Measurements from ENCODE around the gene ISCU. TPM values are rescaled to one million over a fixed set of nuclear protein-coding genes. Genes with fewer than 3 reads are reported as not detected.
A peak's percentile ranks its signal among the peaks of the same experiment; 100 is the strongest.

The ISCU gene
- total and polyA plus RNA-seq, 2 donors (not counting 3 experiments of a cell fraction or from before 2014, with no cell fraction given), result 74.8 to 78.6 TPM

- no peaks in the 10 kb centered on the region for H3K36me3 ChIP-seq (ENCODE audit: control insufficient read depth in 2 of 2, extremely low read depth in 1 of 2, insufficient read depth in 2 of 2, low read length in 2 of 2)
- no peak overlapping the region for H3K9ac ChIP-seq (replicated peaks; ENCODE audit: extremely low read depth, insufficient read depth, low read length)
- CTCF ChIA-PET, result interaction anchor here (0.6 to 2.1 kb wide), 6 partner anchors 10 to 192 kb away, joined by 3 to 6 read pairs (median 4); partner anchors contain the start of gene ISCU
- H3K27me3 ChIP-seq (ENCODE audit: control insufficient read depth in 2 of 2, insufficient read depth in 2 of 2, low read length in 2 of 2), result no peaks in the 10 kb centered on the region
- H3K27ac ChIP-seq (ENCODE audit: insufficient read depth, low read depth, low read length), result no peak overlapping the region
- FAIRE-seq (peak; percentile 44), DNase-seq (ENCODE audit: low read depth, low spot score) (peak; percentile 58)
- H3K9me3 ChIP-seq (replicated peaks; ENCODE audit: control insufficient read depth, insufficient read depth, low read length), result no peaks in the 10 kb centered on the region
- H4K20me1 ChIP-seq (replicated peaks; ENCODE audit: control insufficient read depth, extremely low read depth, insufficient read depth, low read length), result no peaks in the 10 kb centered on the region
- no peak overlapping the region for H3K4me2 ChIP-seq (ENCODE audit: insufficient read depth, low read length)
- peak; percentile 52 for TF ChIP-seq JUN (IDR thresholded peaks at IDR 0.05; ENCODE audit: borderline replicate concordance, insufficient read depth, insufficient read length, low read depth)
- TF ChIP-seq EZH2 (IDR thresholded peaks at IDR 0.05; ENCODE audit: borderline replicate concordance, low read depth, low read length, severe bottlenecking), result no peak
- no peak for TF ChIP-seq POLR2A (IDR thresholded peaks at IDR 0.05; ENCODE audit: low read depth, low read length)
- TF ChIP-seq FOS (IDR thresholded peaks at IDR 0.05; ENCODE audit: borderline replicate concordance, insufficient read depth, low read length), result peak; percentile 80
- TF ChIP-seq GATA2 (IDR thresholded peaks at IDR 0.05; ENCODE audit: insufficient read depth, insufficient read length, low read depth, low read length), result no peak
- no peak for TF ChIP-seq MAX (IDR thresholded peaks at IDR 0.05; ENCODE audit: insufficient read depth, insufficient read length)
- TF ChIP-seq MYC (IDR thresholded peaks at IDR 0.05; ENCODE audit: low read depth, low read length), result no peak
- TF ChIP-seq POLR2AphosphoS5 (IDR thresholded peaks at IDR 0.05; ENCODE audit: insufficient read depth, low read depth, low read length), result no peak
- TF ChIP-seq, protein P1, sequence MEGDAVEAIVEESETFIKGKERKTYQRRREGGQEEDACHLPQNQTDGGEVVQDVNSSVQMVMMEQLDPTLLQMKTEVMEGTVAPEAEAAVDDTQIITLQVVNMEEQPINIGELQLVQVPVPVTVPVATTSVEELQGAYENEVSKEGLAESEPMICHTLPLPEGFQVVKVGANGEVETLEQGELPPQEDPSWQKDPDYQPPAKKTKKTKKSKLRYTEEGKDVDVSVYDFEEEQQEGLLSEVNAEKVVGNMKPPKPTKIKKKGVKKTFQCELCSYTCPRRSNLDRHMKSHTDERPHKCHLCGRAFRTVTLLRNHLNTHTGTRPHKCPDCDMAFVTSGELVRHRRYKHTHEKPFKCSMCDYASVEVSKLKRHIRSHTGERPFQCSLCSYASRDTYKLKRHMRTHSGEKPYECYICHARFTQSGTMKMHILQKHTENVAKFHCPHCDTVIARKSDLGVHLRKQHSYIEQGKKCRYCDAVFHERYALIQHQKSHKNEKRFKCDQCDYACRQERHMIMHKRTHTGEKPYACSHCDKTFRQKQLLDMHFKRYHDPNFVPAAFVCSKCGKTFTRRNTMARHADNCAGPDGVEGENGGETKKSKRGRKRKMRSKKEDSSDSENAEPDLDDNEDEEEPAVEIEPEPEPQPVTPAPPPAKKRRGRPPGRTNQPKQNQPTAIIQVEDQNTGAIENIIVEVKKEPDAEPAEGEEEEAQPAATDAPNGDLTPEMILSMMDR (IDR thresholded peaks at IDR 0.05; ENCODE audit: extremely low read depth in 1 of 2, insufficient read depth in 1 of 2, low read depth in 1 of 2, low read length in 2 of 2), result peak; percentile 58 to 61
- peaks cover under 1% of the 10 kb centered on the region for H3K4me1 ChIP-seq (ENCODE audit: control insufficient read depth, extremely low read depth, insufficient read depth, low read length)
- no peak overlapping the region for H2AFZ ChIP-seq (ENCODE audit: low read depth, low read length)
- dilution Hi-C loops (cut with MboI; ENCODE audit: extremely low pct_ligation_motif_present, low sequenced_read_pairs) (no loop called here), intact Hi-C loops (cut with micrococcal nuclease) (loop anchor here (1.0 kb wide), 2 partner anchors 191 to 481 kb away; partner anchors contain the start of gene ALKBH2)
- H3K9me1 ChIP-seq (replicated peaks; ENCODE audit: control insufficient read depth, extremely low read depth, insufficient read depth, low read length), result no peaks in the 10 kb centered on the region
- no TSS peak for BruUV-seq (replicated peaks)
- no peak overlapping the region for H3K4me3 ChIP-seq (replicated peaks in 1 of 3; ENCODE audit: insufficient read depth in 1 of 3, low read depth in 1 of 3, low read length in 3 of 3)
- POLR2A ChIA-PET, result interaction anchor here (0.6 kb wide), 1 partner anchor 27 kb away, joined by 3 read pairs; no protein-coding TSS in a partner anchor
- no peaks in the 10 kb centered on the region for H3K79me2 ChIP-seq (ENCODE audit: control insufficient read depth, insufficient read depth, low read length)
These were observed 49.6 kb downstream of the ISCU start for GRCh38 chr12:108611884-108612415.
